GM12801 (cell line): ENCODE measurements around the gene GAB2.

Experiments
- CTCF ChIP-seq: IDR thresholded peaks from one replicate; pipeline ENCODE4 v1.5.1; 2011; ENCODE audit warnings: control low read depth; ENCODE audit not compliant: insufficient read length; ENCODE audit errors: extremely low read depth

GAB2 gene

GRCh38 chr11:78419327-78419726, 1.7 kb upstream of the GAB2 start:
- no peak for TF ChIP-seq CTCF

GRCh38 chr11:78418584-78419211, 1.1 kb upstream of the GAB2 start:
- no peak for TF ChIP-seq CTCF

- TF ChIP-seq CTCF = no peak
Observed at GRCh38 chr11:78417888-78418583, 416 bp upstream of the GAB2 start.

- no peak for TF ChIP-seq CTCF
Observed at GRCh38 chr11:78416285-78417174, 1.1 kb downstream of the GAB2 start.

GRCh38 chr11:78415338-78415737, 2.3 kb downstream of the GAB2 start:
- TF ChIP-seq CTCF = no peak

GRCh38 chr11:78414321-78415051, 3.1 kb downstream of the GAB2 start:
- no peak for TF ChIP-seq CTCF

- TF ChIP-seq CTCF = no peak
Observed at GRCh38 chr11:78408619-78409018, 9.0 kb downstream of the GAB2 start.
